Skin epidermis (tissue), 12 donors: ENCODE measurements around the gene HSPB6.
A peak's percentile ranks its signal among the peaks of the same experiment; 100 is the strongest.

Experiments used
- H3K27ac ChIP-seq, 21 experiments: fragments of 200-600 bp; sonication (generic) in 11 of 21; one replicate each; pipeline ENCODE4 v1.5.0; 2020; ENCODE audit warnings: mild to moderate bottlenecking in 3 of 21, inconsistent platforms in 2 of 21, moderate library complexity in 2 of 21
- H3K4me3 ChIP-seq, 7 experiments: fragments of 200-600 bp; sonication (generic) in 2 of 7; one replicate each; pipeline ENCODE4 v1.5.0; 2020; ENCODE audit warnings: inconsistent platforms in 2 of 7, mild to moderate bottlenecking in 2 of 7, moderate library complexity in 1 of 7

The HSPB6 gene

GRCh38 chr19:35723671-35724070 lies 33.2 kb downstream of the HSPB6 start:
- Histone ChIP-seq H3K27ac (no peak overlapping the region), H3K4me3 (no peak overlapping the region)

- no peak overlapping the region for H3K4me3 ChIP-seq
- H3K27ac ChIP-seq = no peak overlapping the region
These were observed 33.9 kb downstream of the HSPB6 start for GRCh38 chr19:35722897-35723296.

- H3K4me3 ChIP-seq = no peak overlapping the region
- no peak overlapping the region for H3K27ac ChIP-seq
These were observed 34.4 kb downstream of the HSPB6 start for GRCh38 chr19:35722461-35722860.

DNA sequence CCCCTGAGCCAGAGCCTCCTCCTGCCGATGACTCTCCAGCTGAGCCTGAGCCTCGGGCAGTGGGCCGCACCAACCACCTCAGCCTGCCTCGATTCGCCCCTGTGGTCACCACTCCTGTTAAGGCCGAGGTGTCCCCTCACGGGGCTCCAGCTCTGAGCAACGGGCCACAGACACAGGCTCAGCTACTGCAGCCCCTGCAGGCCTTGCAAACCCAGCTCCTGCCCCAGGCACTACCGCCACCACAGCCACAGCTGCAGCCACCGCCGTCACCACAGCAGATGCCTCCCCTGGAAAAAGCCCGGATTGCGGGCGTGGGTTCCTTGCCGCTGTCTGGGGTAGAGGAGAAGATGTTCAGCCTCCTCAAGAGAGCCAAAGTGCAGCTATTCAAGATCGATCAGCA lies 35.5 kb downstream of the HSPB6 start:
- no peak overlapping the region for H3K27ac ChIP-seq
- no peak overlapping the region for H3K4me3 ChIP-seq

DNA sequence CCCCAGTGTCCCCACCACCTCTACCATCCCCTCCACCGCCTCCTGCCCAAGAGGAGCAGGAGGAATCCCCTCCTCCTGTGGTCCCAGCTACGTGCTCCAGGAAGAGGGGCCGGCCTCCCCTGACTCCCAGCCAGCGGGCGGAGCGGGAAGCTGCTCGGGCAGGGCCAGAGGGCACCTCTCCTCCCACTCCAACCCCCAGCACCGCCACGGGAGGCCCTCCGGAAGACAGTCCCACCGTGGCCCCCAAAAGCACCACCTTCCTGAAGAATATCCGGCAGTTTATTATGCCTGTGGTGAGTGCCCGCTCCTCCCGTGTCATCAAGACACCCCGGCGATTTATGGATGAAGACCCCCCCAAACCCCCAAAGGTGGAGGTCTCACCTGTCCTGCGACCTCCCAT lies 36.2 kb downstream of the HSPB6 start:
- Histone ChIP-seq H3K27ac (no peak overlapping the region), H3K4me3 (no peak overlapping the region)

GRCh38 chr19:35720163-35720524 lies 36.7 kb downstream of the HSPB6 start:
- H3K27ac ChIP-seq = no peak overlapping the region
- H3K4me3 ChIP-seq = no peak overlapping the region

GRCh38 chr19:35719402-35720162 lies 37.2 kb downstream of the HSPB6 start:
- Histone ChIP-seq H3K4me3 (peak overlapping the region in 2 of 7 experiments; percentile 91 to 92), H3K27ac (peak overlapping the region in 6 of 21 experiments; percentile 82 to 95 (median 94))

GRCh38 chr19:35718345-35719041 lies 38.3 kb downstream of the HSPB6 start:
- Histone ChIP-seq H3K27ac (peak overlapping the region; percentile 81 to 97 (median 93)), H3K4me3 (peak overlapping the region; percentile 71 to 95 (median 86))

DNA sequence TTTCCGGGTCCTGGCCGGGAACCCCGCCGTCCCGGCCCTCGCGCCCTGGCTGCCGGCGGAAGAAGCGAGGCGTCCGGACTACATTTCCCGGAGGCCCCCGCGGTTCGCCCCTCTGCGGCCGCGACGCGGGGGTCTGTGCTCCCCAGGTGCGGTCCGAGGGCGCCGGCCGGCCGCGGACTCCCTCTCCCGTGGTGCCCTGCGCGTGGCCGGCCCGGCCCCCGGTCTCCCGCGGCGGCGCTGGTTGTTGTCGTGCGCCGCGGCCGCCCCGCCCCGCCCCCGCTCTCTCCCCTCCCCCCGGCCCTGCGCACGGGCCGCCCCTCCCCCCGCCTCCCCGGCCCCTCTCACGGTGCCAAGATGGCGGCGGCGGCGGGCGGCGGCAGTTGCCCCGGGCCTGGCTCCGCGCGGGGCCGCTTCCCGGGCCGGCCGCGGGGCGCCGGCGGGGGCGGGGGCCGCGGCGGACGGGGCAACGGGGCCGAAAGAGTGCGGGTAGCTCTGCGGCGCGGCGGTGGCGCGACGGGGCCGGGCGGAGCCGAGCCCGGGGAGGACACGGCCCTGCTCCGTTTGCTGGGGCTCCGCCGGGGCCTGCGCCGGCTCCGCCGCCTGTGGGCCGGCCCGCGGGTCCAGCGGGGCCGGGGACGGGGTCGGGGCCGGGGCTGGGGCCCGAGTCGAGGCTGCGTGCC lies 39.0 kb downstream of the HSPB6 start, which contains the start of gene KMT2B:
Gene KMT2B, plus strand, starts transcription at position 339 of the 680 bp plus-strand sequence. Its CDS starts 16 bp downstream, at position 355.
- H3K4me3 ChIP-seq = peak within 1 kb of the TSS; percentile 71 to 97 (median 91)
- H3K27ac ChIP-seq = peak within 1 kb of the TSS; percentile 83 to 97 (median 93)

GRCh38 chr19:35716801-35717664 lies 39.8 kb downstream of the HSPB6 start:
- Histone ChIP-seq H3K27ac (peak overlapping the region; percentile 65 to 97 (median 91)), H3K4me3 (peak overlapping the region; percentile 69 to 97 (median 91))

DNA sequence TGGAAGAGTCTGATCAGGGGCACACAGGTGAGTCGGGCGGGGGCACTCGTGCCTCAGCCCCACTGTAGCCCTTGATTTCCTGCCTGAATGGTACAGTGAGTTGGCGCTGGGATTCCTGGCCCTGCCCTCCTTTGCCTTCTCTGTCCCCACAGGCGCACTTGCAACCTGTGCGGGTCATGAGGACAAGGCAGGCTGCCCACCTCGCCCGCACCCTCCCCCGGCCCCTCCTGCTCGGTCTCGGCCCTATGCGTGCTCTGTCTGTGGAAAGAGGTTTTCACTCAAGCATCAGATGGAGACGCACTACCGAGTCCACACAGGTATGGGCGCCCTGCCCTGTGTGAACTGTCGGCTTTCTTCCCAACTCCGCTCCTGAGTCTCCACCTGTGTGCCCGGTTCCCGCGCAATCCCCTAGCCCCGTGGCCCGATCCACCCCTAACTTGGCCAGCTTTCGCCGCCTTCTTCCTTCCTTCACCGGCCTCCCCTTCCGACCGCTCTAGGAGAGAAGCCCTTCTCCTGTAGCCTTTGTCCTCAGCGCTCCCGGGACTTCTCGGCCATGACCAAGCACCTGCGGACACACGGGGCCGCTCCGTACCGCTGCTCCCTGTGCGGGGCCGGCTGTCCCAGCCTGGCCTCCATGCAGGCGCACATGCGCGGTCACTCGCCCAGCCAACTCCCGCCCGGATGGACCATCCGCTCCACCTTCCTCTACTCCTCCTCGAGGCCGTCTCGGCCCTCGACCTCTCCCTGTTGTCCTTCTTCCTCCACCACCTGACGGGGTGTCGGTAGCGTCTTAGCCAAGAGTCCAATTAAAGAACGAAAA lies 40.6 kb downstream of the HSPB6 start:
- peak overlapping the region; percentile 65 to 97 (median 91) for H3K27ac ChIP-seq
- peak overlapping the region; percentile 69 to 97 (median 91) for H3K4me3 ChIP-seq

DNA sequence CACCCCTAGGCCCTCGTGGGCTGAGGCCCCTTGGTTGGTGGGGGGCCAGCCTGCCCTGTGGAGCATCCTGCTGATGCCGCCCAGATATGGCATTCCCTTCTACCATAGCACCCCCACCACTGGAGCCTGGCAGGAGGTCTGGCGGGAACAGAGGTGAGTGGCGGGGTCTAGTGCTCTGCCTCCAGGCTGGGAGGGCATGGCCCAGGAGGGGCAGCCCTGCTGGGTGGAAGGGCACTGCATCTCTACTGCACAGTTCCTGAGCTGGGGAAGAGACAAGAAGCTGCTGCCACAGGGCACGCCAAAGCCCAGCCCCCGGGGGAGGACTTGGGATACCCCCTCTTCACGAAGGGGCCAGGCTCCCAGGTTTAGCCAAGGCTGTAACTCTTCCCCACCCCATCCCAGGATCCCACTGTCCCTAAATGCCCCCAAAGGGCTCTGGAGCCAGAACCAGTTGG lies 41.4 kb downstream of the HSPB6 start:
- Histone ChIP-seq H3K4me3 (peak overlapping the region in 1 of 7 experiments; percentile 91), H3K27ac (peak overlapping the region in 14 of 21 experiments; percentile 11 to 97 (median 91))

DNA sequence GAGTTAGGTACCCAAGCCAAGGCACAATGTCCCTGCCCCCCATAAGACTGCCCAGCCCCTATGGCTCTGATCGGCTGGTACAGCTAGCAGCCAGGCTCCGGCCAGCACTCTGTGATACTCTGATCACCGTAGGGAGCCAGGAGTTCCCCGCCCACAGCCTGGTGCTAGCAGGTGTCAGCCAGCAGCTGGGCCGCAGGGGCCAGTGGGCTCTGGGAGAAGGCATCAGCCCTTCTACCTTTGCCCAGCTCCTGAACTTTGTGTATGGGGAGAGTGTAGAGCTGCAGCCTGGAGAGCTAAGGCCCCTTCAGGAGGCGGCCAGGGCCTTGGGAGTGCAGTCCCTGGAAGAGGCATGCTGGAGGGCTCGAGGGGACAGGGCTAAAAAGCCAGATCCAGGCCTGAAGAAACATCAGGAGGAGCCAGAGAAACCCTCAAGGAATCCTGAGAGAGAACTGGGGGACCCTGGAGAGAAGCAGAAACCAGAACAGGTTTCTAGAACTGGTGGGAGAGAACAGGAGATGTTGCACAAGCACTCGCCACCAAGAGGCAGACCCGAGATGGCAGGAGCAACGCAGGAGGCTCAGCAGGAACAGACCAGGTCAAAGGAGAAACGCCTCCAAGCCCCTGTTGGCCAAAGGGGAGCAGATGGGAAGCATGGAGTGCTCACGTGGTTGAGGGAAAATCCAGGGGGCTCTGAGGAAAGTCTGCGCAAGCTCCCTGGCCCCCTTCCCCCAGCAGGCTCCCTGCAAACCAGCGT lies 42.1 kb downstream of the HSPB6 start:
- H3K4me3 ChIP-seq = no peak overlapping the region
- H3K27ac ChIP-seq = peak overlapping the region in 11 of 21 experiments; percentile 11 to 96 (median 50)

GRCh38 chr19:35713904-35714495 lies 42.8 kb downstream of the HSPB6 start:
- peak overlapping the region in 10 of 21 experiments; percentile 27 to 96 (median 60) for H3K27ac ChIP-seq
- H3K4me3 ChIP-seq = no peak overlapping the region

DNA sequence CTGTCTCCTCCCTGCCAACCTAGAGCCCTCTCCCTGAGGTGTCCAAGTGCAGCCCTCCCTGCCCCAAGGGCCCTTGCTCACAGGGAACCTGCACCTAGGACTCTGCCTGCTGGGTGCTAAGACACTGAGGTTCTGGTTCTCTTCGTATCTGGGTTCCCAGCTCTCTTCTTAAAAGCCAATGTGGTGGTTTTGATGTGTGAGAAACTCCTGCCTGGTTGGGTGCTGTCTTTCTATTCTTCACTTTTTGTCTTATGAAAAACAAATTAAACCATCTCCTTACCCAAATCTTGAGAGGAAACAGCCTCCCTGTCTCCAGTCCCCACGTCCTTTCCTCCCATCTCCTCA lies 43.4 kb downstream of the HSPB6 start:
- no peak overlapping the region for H3K4me3 ChIP-seq

DNA sequence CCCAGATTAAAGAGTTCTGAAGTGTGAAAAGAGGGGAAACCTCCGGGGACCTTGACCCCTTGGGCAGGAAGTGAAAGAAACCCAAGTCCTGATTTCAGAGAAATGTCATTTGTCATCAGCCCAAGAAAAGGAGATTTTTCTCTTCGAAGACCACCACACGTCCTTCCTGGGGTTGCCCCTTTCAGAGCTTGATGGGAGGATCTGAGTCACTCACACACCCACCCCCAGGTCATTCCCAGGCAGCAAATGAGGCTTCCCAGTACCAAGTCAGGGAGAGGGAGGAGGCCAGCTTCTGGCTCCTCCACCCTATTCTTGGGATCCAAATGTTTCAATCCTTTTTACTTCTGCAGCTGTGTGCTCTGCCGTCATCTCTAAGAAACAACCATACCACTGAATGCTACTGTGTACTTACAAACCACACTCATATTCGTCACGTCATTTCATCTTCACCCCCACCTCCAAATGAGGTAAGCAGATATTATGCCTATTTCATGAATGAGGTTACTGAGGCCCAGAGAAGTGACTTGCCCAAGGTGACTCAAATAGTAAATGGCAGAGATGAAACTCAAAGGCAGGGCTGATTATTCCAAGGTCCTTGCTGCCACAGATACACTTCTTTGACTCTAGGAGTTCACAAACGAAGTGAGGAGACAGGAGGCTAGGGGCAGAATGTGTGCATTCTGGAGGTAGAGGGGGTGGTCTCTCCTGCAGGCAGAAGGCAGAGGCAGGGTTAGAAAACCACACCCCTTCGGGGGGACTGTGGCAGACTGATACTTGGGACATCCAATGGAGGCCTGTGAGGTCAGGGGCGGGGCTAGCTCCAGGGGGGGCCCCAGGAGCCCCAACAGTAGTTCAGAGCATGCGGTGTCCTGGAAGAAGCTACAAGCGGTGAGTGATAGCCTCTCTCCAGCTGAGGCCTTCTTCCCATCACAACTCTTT lies 44.0 kb downstream of the HSPB6 start:
- Histone ChIP-seq H3K27ac (peak overlapping the region in 9 of 21 experiments; percentile 6 to 79 (median 48)), H3K4me3 (no peak overlapping the region)

More for the DNA sequence above, 43.4 kb downstream of the HSPB6 start:
- H3K27ac ChIP-seq = peak overlapping the region in 8 of 21 experiments; percentile 30 to 79 (median 52)
